DMS153 treated with DMSO at 0.1 percent for 48 hours (cell line): ENCODE results near the gene INO80B.
"Not testable (repeated sequence)": the region's sequence is repeated elsewhere in the genome, so short reads cannot be mapped to it uniquely, and the experiment has no call there.

ENCODE experiments used
- DNase-seq: peaks from one replicate; lab custom pipeline; 2025; ENCODE audit not compliant: unreplicated experiment; lab: John Stamatoyannopoulos, UW

INO80B gene

DNA sequence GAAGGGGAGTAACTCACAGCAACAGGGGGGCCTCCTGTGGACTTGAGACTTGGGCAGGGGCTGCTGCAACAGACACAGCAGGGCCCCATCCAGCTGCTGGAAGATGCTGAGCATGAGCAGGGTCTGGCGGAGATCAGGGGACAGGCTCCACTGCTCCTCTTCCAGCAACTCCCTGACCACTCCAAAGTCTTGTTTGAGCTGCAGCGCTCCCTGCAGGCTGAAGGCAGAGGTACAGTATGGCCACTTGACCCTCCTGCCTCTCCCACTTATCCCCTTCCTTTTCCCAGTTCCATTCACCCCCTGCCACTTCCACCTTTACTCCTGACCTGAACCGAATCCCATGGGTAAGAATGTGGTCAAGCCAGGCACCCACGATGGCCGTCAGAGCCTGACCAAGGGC is 20.0 kb downstream of the INO80B start:
- DNase-seq: no peak

DNA sequence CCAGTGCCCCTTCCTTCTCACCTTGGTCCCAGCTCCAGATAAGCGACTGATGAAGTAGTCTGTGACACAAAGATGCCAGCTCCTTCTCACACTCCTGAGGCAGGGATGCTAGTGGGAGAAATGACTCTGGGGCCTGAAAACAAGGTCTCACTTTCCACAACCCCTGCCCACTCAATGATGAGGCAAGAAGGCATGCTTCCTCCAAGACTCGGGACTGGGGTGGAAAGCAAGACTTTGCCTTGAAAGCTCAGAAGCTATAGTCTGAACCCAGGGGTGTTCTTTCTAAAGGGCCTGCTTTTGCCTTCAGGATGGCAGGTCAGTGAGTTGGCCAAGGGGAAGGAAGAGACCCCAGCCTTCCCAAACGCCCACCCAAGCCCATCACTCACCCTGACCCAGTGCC is 26.5 kb downstream of the INO80B start:
- no peak for DNase-seq

DNA sequence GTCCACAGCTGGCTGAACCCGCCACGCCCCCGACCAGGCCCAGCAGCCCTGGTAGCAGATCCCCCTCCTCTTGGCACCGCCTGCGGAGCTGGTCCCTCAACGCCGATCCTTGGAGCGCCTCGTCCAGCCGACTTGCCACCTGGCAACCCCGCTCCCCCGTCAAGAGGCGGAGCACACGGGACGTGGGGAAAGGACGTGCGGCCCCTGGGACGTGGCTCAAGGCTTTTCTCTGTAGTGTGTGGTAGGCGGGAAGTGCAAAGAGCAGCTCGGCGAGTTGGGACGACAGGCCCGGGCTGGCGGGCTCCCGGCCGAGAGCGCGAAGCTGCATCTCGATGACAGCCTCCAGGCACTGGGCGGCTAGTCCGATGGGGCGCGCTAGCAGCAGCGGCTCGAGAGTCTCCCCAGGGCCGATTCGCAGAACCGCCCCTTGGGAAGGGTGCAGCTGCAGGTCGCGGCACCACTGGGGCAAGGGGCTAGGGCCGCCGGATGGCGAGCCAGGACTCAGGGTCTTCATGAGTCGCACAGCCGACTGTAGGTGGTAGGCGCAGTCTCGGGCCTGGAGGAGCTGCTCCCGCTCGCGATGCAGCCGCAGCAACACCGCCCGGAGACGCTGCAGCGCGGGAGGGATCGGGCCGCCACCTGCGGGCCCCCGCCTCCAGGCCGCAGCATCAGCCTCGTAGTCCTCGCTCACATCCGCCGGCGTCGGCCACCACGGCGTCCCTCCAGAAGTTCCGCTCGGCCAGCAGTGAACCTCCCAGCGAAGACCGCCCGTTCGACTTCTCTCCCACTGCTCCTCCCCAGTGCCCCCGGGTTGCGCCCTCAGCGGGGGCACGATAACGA is 27.3 kb downstream of the INO80B start:
- no peak for DNase-seq

DNA sequence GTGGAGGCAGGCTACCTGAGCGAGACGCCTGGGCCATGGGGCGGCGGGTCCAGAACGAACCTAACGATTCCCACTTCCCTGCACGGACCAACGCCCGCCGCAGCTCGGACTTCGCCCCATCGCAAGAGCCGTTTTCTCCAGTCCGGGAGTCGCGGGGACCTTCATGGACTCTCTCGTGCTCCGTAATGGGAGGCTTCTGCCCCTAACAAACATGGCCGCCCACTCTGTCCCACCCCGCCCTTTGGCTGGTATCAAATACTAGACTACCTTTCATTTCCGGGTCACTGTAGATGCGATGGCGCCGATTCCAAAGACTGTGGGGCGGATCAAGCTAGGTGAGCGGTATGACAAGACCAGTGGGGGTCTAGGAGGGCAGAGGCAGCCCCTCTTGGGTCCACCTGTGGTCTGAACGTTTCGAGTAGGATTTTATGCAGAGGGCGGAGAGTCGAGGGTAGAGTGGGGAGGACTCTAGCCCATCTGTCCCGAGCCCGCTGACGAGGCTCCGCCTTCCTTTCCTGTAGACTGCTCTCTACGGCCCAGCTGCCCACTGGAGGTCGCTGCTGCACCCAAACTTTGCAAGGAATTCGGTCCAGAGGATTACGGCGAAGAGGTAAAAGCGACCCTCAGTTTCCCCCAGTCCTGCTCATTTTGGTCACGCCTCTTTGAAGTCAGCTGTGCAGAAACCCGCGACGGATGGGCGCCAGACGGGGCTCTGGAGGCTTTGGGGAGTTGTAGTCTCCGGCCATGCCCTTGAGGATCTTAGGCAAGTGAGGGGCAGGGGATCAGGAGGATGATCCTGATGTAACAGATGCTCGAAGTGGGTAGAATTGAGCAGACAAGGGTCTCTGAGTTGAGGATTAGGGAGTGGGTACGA is 28.2 kb downstream of the INO80B start, which contains the start of the genes CCDC142 and TTC31:
Gene CCDC142, minus strand, starts transcription at position 198 of the 874 bp plus-strand sequence. Its CDS starts 161 bp downstream, at position 37.
Gene TTC31, plus strand, starts transcription at position 281 of the 874 bp plus-strand sequence. Its CDS starts 15 bp downstream, at position 296.
- peak; percentile 98 for DNase-seq

DNA sequence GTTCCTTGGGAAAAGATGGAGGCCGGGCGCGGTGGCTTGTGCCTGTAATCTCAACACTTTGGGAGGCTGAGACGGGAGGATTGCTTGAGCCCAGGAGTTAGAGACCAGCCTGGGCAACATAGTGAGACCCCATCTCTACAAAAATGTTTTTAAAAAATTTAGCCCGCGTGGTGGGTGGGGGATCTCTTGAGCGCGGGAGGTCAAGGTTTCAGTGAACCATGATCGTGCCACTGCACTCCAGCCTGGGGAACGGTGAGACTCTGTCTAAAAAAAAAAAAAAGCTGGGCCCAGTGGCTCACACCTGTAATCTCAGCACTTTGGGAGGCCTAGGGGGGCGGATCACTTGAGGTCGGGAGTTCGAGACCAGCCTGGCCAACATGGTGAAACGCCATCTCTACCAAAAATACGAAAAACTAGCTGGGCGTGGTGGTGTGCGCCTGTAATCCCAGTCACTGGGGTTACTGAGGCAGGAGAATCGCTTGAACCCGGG is 28.8 kb downstream of the INO80B start:
- not testable (repeated sequence) for DNase-seq

DNA sequence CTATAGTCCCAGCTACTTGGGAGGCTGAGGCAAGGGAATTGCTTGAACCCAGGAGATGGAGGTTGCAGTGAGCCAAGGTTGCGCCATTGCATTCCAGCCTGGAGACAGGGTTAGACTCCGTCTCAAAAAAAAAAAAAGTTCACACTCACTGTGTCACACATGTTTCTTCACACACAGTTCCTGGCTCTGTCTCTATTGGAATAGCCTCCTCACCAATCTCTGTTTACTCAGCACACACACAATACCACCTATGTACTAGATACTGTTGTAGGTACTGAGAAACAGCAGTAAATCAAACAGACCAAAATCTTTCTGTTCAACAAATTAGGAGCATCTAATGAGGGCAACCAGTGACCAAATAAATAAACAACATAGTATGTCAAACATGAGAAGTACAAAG is 31.3 kb downstream of the INO80B start:
- DNase-seq: no peak

DNA sequence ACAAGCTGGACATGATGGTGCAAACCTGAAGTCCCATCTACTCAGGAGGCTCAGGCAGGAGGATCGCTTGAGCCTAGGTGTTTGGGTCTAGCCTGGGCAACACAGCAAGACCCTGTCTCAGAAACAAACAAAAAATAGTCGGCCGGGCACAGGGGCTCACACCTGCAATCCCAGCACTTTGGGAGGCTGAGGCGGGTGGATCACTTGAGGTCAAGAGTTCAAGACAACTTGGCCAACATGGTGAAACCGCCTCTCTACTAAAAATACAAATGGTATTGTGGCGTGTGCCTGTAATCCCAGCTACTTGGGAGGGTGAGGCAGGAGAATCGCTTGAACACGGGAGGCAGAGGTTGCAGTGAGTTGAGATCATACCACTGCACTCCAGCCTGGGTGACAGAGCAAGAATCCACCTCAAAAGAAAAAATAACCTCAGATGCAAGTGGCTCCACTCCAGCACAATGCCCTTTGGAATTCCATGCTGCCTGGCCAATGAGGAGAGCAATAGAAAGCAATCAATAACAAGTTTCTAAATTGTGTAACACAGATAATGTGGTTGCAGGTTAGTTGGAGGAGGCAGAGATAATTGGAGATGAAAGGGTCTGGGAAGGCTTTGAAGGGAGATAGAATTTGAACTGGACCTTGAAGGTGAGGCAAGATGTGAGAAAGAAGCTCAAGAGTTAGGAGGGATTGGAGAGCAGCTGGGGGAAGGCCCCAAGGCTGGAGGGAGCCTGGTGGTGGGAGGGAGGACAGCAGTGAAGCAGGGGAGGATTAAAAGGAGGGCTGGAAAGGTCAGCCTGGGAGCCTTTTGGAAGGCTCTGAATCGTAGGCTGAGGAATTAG is 34.0 kb downstream of the INO80B start:
- no peak for DNase-seq

DNA sequence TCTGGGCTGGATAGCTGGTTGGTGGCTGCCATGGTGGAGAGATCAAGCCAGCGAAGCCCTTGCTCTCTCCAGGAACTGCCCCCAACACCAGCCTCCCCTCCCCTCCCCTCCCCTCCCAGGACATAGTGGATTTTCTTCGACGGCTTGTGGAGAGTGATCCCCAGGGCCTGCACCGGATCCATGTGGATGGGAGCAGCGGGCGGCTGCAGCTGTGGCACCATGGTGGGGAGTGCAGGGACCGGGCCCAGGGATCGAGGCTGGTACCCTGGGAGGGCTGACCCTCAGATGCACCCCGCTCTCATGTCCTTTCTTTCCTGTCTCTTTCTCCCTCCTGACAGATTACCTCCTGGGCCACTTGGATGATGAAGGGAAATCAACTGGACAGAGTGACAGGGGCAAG is 35.0 kb downstream of the INO80B start:
- no peak for DNase-seq

DNA sequence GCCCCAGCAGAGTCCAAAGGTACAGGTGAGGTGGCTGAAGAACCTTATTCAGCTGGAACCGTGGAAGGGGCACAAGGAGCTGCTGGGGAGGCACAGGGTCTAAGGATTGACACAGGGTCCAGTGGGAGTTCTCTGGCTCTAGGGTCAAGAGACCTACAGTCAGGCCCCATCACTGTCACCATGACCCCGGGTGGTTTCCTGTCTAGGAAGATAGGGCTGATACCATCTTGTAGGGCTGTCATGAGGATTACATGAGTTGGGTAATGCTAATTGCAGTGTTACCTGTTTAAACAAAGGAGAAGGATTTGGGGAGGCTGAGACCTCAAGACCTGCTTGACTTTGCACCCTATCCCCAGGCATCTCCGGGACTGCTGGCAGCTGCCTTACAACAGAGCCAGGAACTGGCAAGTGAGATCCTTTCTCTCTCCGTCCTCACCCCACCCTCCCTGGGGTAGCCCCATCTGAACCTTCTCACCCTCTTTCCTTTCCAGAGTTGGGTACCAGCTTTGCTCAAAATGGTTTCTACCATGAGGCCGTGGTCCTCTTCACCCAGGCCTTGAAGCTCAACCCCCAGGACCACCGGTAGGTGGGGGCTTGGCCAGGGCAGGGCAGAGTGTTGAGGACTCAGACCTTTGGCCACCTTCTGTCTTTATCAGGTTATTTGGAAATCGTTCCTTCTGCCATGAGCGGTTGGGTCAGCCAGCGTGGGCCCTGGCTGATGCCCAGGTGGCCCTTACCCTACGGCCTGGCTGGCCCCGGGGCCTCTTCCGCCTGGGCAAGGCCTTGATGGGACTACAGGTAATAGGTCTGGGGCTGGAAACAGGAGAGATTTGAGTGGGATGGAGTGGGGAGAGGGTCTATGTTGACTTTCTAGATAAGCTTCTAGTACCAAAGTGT is 37.0 kb downstream of the INO80B start:
- no peak for DNase-seq

DNA sequence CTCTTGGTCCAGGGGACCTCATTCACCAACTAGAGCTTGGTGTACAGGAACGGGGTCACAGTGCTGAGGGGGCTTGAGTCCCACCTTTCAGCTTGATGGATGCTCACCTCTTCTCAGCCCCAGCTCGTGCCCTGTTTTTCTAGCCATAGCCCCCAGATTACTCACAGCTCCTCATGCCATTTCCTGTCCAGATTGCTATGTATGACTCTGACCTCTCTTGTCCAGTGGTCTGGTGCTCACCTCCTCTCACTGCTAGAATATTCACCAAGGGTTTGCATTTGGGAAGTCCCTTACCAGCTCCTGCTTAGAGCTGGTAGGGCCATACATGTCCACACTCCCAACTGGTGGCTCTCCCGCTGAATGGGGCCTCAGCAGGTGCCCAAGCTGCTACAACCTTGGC is 38.7 kb downstream of the INO80B start:
- no peak for DNase-seq

DNA sequence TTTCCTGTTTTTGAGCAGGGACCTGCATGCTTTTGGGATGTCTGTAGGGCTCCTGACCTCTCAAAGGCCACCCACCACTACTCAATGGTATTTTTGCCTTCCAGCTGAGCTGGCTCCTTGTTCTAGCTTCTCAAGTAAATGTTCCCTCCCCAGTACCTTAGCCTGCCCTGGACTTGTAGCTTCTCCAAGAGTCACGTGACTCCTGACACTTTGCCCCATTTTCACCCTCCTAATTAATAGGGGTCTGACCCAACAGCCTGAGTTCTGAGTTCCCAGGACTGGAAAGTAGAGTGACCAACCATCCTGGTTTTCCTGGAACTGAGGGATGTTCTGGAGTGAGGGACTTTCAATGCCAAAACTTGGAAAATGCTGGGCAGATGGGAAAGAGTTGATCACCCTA is 40.6 kb downstream of the INO80B start:
- DNase-seq: no peak

DNA sequence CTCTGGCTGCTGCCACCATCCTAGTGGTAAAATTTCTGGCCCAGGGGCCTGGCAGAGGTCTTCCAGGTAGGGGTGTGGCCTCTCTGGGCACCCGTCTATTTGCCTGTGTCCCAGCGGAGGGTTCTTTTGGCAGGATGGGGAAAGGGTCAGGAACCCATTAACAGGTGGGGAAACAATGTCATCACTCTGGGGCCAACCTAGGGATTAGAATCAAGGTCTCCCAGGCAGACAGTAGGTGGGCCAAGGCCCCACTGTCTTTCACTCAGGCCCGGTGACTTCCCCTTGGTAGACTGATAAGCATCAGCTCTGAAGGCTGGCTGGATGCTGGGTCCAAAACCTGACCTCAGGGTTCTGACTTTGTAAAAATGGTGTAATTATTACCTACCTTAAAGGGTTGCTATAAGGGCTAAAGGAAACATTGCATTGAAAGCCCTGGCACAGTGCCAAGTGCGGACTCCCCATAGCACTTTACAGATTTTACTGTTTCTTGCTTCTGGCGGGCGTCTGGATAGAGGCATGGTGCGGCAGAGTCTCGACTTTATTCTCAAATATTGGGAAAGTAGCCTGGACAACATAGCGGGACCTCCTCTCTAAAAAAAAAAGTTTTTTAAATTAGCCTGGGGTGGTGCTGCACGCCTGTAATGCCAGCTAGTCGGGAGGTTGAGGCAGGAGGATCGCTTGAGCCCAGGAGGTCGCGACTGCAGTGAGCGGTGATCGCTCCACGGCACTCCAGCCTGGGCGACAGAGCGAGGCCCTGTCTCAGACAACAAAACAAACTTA is 42.3 kb downstream of the INO80B start:
- DNase-seq: no peak

DNA sequence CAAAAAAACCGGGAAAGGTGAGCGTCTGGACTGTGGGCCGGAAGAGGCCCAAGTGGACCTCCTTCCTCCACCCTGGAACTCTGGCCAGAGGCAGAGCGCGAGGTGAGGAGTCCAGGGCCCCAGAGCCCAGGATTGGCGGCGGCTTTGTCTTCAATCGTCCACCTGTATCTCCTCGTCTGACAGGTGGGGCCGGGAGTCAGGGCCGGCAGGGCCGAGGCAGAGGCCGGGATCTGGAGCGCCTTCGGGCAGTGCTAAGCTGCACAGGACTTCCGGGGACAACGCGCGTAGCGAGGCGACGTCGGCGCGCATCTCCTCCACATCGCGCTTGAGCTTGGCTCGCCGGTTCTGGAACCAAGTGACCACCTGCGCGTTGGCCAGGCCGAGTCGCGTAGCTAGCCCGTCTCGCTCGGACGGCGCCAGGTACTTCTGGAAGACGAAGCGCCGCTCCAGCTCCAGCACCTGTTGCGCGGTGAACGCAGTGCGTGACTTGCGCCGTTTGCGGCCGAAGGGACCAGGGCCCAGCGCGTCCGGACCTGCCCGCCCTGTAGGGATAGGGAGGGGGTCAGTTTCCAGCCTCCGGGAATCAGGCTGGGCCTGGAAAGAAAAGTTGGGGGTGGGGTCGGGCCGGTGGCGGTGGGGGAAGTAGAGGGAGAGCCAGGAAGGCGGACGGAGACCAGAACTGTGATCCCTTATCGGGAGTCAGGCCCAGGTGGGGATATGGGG is 43.1 kb downstream of the INO80B start:
- peak; percentile 41 for DNase-seq

DNA sequence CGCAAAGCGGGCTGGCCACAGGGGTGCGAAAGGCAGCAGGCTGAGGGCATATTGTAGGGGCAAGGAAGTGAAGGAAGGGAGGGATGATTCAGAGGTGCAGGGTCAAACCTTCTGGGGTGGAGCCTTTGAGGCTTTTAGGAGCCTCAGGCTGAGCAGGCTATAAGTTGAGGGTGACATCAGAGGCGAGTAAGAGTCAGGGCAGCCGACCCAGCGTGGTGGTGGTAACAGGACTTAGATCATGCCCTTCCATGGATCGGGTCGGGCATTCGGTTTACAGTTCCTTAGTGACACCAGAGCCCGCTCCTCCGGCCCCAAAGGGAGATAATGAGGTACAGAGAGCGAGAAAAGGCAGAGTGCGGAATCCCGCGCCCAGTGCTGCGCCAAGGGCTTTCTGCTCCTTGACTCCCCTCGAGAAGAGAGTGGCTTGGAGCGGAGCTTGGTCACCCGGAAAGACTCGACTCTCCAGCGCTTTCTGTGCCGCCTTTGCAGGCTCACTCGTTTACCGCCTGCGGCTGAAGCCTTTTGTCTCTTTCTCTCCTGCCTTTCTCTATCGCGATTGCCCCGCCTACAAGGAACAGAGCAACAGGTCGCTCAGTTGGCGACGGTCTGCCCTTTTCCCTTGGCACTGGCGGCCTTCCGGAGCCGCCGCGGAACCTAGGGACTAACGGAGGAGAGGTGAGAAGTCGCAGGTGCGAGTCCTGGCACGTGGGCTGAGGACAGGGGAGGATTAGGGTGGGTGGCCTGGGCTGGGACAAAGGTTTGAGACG is 43.8 kb downstream of the INO80B start:
- no peak for DNase-seq

DNA sequence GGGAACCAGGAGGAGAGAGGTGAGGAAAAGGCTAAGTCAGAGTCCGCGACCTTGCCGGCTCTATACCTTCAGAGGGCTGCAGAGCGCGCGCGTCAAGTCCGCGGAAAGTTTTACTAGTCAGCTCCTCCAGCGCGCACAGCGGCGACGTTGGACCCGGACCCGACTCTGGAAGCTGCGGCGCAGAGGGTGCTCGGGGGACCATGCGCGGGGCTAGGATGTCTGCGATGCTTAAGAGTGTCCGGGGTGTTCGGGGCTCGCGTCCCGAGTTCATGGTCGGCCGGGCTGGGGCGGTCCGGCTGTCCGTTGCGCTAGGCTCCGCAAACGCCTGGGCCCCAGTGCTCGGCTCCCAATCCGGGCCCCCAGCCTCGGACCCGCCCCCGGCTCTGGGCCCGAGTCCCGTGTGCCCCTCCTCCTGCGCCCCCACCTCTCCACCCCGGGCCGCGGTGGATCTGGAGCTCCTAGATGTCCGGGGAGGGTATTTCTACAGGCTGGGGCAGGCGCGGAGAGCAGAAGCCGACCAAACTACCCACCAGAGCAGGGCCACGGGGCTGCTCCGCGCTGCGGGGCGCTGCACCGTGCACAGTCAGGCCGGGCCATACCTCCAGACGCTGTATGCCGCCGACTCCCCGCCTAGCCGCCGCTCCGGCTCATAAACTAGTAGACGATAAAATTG is 44.5 kb downstream of the INO80B start, which contains the start of gene LBX2:
Gene LBX2, minus strand, starts transcription at position 337 of the 673 bp plus-strand sequence. Its CDS starts 66 bp downstream, at position 271.
- DNase-seq: no peak

DNA sequence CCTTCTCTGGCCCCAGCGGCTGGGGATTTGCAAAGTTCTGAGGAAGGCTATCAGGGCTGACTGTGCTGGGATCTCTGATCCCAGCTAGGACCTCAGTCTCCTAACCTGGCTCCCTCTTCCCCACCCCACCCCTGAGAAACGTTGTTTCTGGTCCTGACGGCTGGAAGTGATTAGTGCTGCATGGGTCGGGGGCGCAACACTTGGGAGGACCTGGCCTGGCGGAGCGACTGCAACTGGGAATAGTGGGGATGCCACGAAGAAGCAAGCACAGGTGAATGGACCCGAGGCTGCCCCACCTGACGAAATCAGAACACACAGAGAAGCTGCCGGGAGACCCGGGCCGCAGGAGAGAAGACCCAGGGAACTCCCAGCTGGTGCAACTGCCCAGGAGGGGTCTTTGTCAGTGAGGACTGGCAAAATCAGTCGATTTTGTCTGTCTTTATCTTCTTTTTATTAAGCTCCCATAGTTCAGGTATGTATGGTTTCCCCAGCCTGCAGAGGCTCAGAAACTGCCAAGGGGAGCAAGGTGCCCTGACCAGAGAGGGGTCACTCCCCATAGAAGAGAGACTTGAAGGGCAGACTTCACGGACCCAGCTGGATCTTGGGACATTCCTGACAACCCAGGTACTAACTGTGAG is 45.2 kb downstream of the INO80B start:
- DNase-seq: no peak

DNA sequence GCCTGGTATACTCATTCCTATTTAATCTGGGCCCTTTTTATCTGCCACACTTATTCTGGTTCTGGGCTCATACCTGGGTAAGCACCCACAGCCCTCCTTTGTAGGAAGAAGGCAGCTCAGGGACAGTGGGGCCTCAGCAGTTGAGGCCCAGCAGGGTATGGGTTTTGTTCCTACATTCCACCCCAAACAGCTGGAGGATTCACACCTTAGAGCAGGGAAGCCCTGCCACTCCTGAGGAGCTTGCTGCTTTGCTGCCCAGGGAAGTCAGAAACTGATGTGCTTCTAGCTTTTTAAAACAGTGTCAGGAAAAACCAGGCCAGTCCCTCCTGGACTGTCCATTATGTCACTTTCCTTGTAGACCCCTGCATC is 45.7 kb downstream of the INO80B start:
- DNase-seq: no peak
